ENCODE measurements around the gene ADA.

DNA sequence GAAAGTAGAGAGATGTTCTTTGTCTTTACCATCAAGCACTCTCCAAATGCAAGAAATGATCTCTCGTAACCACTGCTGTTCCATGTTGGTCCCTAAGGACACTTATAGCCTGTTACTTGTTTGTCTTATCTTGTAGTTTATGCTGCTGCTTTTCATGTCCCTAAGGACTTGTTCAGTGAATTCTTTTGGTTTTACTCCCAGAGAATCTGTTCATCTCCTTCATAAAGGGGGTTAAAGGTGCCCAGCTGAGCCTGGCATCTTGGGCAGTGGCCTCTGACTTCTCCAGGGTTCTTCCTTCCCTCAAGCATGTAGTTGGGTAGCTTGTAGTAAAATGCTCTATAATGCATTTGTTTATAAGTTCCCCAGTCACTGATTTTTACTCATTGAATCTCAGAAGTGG, 70.0 kb downstream of the ADA start:
- TF ChIP-seq POLR2A (IDR thresholded peaks at IDR 0.05) (no peak), CTCF (IDR thresholded peaks at IDR 0.05) (no peak), POLR2AphosphoS5 (IDR thresholded peaks at IDR 0.05) (no peak), EP300 (IDR thresholded peaks at IDR 0.05) (no peak)
